HG03558 (cell line): ENCODE data around the gene RECQL5.

Source experiments
- ATAC-seq: cut with Tn5 transposase; IDR thresholded peaks from one replicate; pipeline ENCODE4 v1.9.1; 2021; ENCODE audit warnings: moderate number of reproducible peaks; ENCODE audit not compliant: unreplicated experiment; ENCODE audit errors: extremely low read depth

The RECQL5 gene

GRCh38 chr17:75635610-75636202, 31.2 kb downstream of the RECQL5 start:
- no peak for ATAC-seq

DNA sequence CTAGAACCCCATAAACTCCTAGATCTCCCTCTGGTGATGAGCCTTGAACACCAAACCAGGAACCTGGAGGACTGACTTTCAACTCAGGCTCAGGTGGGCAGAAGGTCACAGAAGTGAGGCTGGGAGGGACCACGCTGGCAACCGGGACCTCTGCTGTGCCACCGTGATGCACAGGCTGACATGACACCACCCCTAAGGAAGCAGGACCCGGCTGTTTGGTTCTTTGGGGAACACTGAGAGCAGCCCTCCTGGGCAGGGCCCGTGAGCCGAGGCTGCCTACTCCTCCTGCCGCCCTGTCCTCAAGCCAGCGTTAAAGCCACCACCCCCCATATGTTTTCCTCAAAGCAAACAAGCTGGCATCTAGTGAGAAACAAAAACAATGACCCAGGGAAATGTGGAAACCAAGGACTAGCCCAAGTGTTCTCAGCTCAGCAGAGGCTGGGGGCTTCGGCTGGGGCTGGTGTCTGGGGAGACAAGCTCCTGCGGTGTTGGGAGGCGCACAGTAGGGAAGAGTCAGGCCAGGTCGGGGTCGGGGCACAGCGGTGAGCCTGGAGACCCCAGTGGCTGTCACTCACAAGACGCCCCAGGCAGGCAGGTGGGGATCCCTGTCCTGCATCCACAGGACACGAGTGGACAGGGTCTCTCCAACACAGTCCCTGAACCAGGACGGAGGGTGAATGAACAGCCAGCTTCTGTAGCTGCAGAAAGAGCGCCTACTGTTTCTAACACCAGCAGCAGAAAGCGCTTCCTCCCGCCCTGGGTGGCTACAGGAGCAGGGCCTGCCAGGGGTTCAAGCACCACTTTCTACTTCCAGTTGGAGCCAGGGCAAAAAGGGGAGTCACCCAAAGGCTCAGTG, 32.0 kb downstream of the RECQL5 start:
- ATAC-seq = no peak

DNA sequence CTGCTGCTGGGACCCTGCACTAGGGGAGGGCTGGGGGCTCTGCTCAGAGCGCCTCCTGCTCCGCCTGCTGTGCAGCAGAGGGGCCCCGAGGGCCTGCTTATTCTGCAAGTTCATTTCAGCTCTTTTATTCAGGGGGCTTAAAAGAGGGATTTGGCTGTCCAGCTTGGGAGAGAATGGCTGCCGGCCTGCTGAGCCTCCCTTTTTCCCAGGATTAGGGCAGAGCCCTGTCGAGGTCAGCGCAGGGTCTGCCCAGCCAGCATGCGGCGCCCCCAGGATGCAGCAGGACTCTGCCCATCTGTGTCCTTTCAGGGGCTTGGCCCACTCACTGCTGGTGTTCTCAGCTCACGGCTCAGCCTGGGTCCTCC, 32.6 kb downstream of the RECQL5 start:
- no peak for ATAC-seq

DNA sequence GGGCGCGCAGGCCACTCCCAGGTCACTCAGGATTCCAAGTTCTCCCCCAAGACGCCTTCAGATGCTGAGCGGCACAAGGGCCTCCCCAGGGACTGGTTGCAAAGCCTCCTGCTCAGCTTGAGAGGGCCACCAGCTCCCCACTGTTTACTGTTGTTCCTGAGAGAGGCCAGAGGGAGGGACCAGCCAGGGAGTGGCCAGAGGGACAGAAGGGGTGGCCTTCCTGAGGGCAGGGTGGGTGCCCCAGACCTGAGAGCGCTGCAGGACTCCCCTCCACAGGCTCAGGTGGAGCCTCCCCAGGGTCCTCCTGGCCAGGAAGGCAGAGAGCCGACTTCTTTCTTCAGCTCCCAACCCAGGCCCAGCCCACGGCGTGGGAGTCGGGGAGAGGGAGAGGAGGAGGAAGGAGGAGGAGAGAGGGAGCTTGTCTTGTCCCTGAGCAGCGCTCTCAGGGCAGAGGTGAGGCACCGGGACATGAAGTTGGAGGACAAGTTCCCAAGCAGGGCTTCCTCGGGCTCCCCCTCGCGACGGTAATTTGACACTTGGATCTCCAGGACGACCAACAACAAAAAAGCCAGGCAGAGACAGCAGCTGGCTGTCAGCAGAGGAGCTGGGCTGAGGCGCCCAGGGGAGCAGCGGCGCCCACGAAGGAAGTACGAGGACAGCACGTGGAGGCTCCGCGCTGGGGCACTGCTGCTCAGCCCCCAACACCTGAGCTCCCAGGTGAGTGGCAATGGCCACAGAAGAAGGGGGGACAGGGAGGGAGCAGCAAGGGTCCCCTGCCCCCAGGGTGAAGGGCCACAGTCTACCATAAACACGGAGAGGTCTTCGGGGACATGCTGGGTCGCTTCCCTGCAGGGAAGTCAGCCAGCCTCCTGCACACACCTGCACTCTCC, 33.2 kb downstream of the RECQL5 start:
- ATAC-seq = no peak

GRCh38 chr17:75632863-75633485, 34.0 kb downstream of the RECQL5 start, which contains the start of gene SMIM5:
Gene SMIM5 (plus strand): TSS chr17:75633434. CDS start chr17:75640202, 6,768 bp downstream.
- ATAC-seq = no peak

- no peak for ATAC-seq
Measured at GRCh38 chr17:75632428-75632827, 34.5 kb downstream of the RECQL5 start.

DNA sequence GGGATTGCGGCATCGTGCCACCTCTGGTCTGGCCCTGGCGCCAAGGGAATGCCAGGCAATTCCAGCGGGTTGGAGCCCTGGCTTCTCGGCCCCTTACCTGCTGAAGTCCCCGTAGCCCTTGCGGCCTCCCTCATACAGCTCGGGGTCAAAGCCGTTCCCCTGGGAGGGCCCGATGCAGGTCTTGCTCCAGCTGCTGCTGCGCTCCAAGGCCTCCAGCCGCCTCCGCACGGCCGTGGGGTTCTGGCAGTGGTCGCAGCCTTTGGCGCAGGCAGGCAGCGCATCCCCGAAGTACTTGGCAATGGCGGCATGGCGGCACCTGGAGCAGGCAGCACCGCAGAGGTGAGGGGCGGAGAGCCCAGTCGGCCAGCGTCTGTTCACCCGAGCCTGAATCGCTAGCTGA, 35.6 kb downstream of the RECQL5 start:
- no peak for ATAC-seq

DNA sequence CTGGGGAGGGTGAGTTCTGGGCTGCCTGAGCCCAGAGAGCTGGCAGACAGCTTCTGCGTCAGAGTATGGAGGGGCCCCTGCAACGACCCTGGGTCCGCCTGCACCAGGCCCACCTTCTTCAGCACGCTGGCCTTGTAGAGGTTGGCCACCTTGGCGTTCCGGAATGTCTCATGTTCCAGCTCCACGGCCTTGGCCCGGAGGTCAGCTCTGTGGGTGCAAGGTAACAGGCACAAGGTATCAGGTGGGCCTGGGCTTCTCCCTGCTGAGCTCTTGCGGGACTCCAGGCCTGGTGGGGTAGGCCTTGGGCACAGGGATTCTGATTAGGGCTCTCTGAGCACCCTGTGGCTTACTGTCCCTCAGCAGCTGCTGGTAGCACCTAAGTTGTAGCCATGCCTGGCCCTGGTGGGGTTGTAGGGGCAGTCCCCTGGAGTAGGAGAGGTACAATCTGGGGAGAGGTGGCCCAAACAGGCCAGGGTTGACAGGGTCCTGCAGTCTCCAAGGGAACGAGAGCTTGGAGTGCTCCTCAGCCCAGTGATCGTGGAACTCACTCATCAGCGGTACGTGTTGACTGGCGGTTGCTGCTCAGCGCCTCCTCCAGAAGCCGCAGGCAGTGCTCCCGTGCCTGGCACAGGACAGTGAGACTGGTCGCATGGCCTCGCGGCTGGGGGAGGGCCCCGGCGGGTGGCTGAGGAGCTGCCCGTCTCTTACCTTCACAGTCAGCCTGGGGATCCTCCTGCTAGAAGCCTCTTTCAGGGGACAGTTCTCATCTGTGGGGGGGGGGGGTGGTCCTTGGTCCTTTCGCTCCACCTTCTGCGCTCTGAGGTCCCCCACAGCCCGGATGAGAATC, 36.7 kb downstream of the RECQL5 start:
- ATAC-seq = no peak

- no peak for ATAC-seq
Measured at GRCh38 chr17:75629157-75629556, 37.8 kb downstream of the RECQL5 start.

GRCh38 chr17:75628425-75628824, 38.5 kb downstream of the RECQL5 start:
- no peak for ATAC-seq

DNA sequence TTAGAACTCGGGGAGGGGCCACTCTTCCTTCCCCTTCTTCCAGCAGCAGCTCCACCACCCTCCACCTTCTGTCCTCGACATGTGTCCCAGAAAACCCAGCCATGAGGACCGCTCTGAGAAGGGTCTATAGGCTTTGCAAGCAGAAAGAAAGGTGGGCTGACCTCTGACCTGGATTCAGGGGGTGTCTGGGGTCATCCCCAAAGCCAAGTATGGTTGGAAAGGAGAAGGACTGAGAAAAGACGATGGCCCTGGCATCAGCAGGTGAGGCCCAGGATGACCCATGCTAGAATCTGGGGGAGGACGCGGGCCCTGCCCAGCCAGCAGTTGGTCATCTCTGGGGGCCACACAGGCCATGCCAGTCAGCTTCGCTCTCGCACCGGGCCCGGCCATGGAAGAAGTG, 39.9 kb downstream of the RECQL5 start:
- no peak for ATAC-seq

- no peak for ATAC-seq
Measured at GRCh38 chr17:75626496-75627038, 40.4 kb downstream of the RECQL5 start.

DNA sequence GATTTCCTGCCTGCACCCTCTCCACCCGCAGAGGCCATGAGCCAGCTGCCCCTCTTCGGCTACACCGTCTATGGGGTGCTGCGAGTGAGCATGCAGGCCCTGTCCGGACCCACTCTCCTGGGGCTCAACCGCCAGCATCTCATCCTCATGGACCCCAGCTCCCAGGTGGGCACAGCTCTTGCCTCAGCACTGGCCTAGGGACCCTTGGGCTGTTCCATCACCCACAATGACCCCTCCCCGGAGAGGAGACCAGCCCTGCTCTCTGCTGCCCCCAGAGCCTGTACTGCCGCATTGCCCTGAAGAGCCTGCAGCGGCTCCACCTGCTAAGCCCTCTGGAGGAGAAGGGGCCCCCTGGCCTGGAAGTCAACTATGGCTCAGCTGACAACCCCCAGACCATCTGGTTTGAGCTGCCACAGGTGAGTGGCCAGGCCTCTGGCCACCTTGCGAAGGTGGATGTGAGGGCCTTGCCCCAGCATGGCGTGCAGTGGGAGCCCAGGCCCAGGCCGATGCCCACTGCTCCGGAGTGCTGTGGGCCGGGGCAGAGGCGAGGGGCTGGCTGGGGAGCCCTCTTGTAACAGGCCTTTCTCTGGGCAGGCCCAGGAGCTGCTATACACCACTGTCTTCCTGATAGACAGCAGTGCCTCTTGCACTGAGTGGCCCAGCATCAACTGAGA, 41.0 kb downstream of the RECQL5 start:
- ATAC-seq = no peak

DNA sequence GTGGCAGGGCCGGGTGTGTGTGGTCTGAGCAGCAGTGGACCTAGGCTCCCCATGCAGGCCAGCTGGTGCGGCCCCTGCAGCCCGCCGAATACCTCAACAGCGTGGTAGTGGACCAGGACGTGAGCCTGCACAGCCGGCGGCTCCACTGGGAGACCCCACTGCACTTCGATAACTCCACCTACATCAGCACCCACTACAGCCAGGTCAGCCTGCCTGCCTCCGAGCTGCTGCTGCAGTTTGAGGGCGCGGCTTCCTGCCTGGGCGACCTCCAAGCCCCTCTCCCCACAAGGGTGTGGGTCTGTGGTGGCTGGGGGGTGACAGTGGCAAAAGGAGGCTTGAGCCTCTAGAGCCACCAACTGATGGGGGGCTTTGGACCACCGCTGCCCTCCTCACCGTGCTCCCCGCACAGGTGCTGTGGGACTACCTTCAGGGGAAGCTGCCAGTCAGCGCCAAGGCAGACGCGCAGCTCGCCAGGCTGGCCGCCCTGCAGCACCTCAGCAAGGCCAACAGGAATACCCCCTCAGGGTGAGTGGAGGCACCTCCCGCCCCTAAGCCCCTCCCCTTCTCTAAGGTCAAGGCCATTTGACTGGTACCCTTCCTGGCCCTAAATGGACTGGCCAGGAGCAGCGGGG, 42.1 kb downstream of the RECQL5 start:
- ATAC-seq = no peak

DNA sequence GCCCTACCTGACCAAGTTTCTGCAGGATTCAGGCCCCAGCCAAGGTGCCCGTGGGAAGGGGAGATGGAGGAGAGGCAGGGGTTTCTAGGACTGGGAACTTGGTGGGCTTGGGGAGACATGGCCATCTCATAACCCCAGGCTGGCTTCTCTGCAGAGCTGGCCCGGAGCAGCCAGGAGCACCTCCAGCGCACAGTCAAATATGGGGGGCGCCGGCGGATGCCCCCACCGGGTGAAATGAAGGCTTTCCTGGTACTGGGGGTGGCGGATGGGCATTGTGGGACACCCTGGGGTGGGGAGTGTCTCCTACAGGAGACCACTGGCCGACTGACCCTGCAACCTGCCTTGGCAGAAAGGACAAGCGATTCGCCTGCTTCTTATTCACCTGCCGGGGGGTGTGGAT, 42.9 kb downstream of the RECQL5 start:
- ATAC-seq = no peak

DNA sequence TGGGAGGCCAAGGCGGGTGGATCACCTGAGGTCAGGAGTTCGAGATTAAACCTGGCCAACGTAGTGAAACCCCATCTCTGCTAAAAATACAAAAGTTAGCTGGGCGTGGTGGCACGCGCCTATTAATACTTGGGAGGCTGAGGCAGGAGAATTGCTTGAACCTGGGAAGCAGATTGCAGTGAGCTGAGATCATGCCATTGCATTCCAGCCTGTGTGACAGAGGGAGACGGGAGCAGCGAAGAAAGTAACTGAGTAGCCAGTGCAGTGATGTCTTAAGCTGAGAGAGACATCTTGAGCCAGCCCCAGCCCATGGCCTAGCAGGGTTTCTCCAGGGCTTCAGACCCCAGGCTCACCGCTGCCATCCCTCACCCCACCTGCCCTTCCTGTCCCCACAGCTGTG, 43.6 kb downstream of the RECQL5 start:
- ATAC-seq = no peak

- ATAC-seq = no peak
Measured at GRCh38 chr17:75622771-75623273, 44.1 kb downstream of the RECQL5 start.

DNA sequence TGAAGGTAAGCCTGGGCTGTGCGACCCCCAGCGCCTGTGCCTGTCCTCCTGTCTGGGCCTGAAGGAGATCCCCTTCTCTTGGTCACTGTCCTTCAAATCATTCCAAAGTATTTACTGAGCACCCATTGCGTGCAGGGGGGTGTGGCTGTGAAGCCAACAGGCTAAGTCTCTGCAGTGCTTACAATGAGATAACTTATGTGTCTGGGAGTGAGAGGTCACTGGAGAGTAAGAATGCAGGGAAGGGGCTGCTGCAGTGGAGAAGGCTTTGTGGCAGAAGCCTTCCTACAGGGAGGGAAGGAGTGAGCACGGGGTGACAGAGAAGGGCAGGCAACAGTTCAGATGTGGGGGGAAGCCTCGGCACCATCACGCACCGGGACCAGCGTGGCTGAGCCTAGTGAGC, 44.9 kb downstream of the RECQL5 start:
- no peak for ATAC-seq
